K562 (cell line): ENCODE results near the gene METTL2B. TPM values are rescaled to one million over a fixed set of nuclear protein-coding genes. Genes with fewer than 3 reads are reported as not detected.

Source experiments
- ATAC-seq: fragments of 200-7000 bp; cut with Tn5 transposase; 3 replicates; pipeline ENCODE4 v1.9.1; 2020; ENCODE audit warnings: moderate library complexity
- BruUV-seq: library from RNA; stranded (reverse); fragments of 400-500 nt; replicated peaks from 2 replicates; lab custom pipeline; 2021; lab: Mats Ljungman, UMichigan
- CTCF ChIA-PET: fragments of 300-600 bp; formaldehyde crosslinking; extraction: SDS; loops from one replicate; lab custom pipeline; 2021; ENCODE audit warnings: low intra/inter-chr PET ratio; lab: Yijun Ruan, JAX
- POLR2A ChIA-PET: fragments of 300-600, 350-650 bp; sonication (Branson Sonifier 250); formaldehyde crosslinking; extraction: SDS; loops from one replicate; lab custom pipeline; 2021; ENCODE audit warnings: antibody characterized with exemption, inconsistent platforms; lab: Yijun Ruan, JAX
- DNase-seq, 4 experiments: peaks; one replicate each; pipeline versions ENCODE4 v3.0.0 to v3.0.0-alpha.2; 2011 to 2018; ENCODE audit warnings: low spot score in 3 of 4, mixed read lengths in 3 of 4; ENCODE audit errors: extremely low read depth in 1 of 4
- FAIRE-seq: peaks from 2 replicates; lab custom pipeline; 2011; peaks lifted over from hg19 to GRCh38; lab: Jason Lieb, UNC
- H2AFZ ChIP-seq: 2 replicates; pipeline ENCODE4 v1.6.0; 2011; ENCODE audit warnings: low read depth, low read length, control low read depth, inconsistent platforms
- H3K27ac ChIP-seq: fragments of 200-600 bp; 3 replicates; pipeline ENCODE4 v1.8.0; 2011; ENCODE audit warnings: low read depth, mild to moderate bottlenecking, control low read depth, inconsistent platforms, low read length, moderate library complexity, mixed read lengths; ENCODE audit errors: extremely low read depth
- H3K27me3 ChIP-seq, 2 experiments: fragments of 300-600 bp in 1 of 2; 2 replicates in 1 of 2; 3 replicates in 1 of 2; pipeline versions ENCODE4 v1.6.0 to v1.8.0; 2011; ENCODE audit warnings: inconsistent platforms in 2 of 2, low read length in 2 of 2, mild to moderate bottlenecking in 1 of 2, mixed read lengths in 1 of 2, moderate library complexity in 1 of 2; ENCODE audit not compliant: control insufficient read depth in 2 of 2, insufficient read depth in 2 of 2
- H3K36me3 ChIP-seq: fragments of 300-600 bp; 3 replicates; pipeline ENCODE4 v1.8.0; 2011; ENCODE audit warnings: mild to moderate bottlenecking, low read length, inconsistent platforms; ENCODE audit not compliant: control insufficient read depth, insufficient read depth
- H3K4me1 ChIP-seq, 2 experiments: fragments of 200-600 bp in 1 of 2; replicated peaks in 1 of 2; 2 replicates in 1 of 2; 3 replicates in 1 of 2; pipeline versions ENCODE4 v1.5.1 to v1.8.0; 2011; ENCODE audit warnings: inconsistent platforms in 2 of 2, low read length in 2 of 2, mild to moderate bottlenecking in 1 of 2, mixed read lengths in 1 of 2, moderate library complexity in 1 of 2; ENCODE audit not compliant: control insufficient read depth in 2 of 2, insufficient read depth in 2 of 2
- H3K4me2 ChIP-seq: 2 replicates; pipeline ENCODE4 v1.6.1; 2011; ENCODE audit warnings: low read length, control low read depth, inconsistent platforms, mixed read lengths; ENCODE audit not compliant: insufficient read depth
- H3K4me3 ChIP-seq: fragments of 200-600 bp; sonication (generic), shearing (Covaris generic); 2 replicates; pipeline ENCODE4 v1.5.1; 2016; ENCODE audit warnings: control low read depth, inconsistent platforms
- H3K79me2 ChIP-seq: fragments of 200-600 bp; 3 replicates; pipeline ENCODE4 v1.8.0; 2011; ENCODE audit warnings: low read length, inconsistent platforms; ENCODE audit not compliant: control insufficient read depth, insufficient read depth
- H3K9ac ChIP-seq, 2 experiments: 2 replicates each; pipeline versions ENCODE4 v1.6.0 to v1.6.1; 2011; ENCODE audit warnings: low read depth in 2 of 2, low read length in 2 of 2, control low read depth in 1 of 2, inconsistent platforms in 1 of 2, mild to moderate bottlenecking in 1 of 2, mixed read lengths in 1 of 2; ENCODE audit not compliant: insufficient read depth in 1 of 2
- H3K9me1 ChIP-seq: one replicate; pipeline ENCODE4 v1.6.0; 2011; ENCODE audit warnings: inconsistent platforms, mild to moderate bottlenecking, low read length, moderate library complexity; ENCODE audit not compliant: control insufficient read depth, insufficient read depth
- H3K9me3 ChIP-seq: replicated peaks from 2 replicates; pipeline ENCODE4 v1.5.1; 2011; ENCODE audit warnings: low read depth, low read length, inconsistent platforms; ENCODE audit not compliant: control insufficient read depth, insufficient read depth
- H4K20me1 ChIP-seq: replicated peaks from 2 replicates; pipeline ENCODE4 v1.6.1; 2011; ENCODE audit warnings: low read length, inconsistent platforms, mixed read lengths; ENCODE audit not compliant: control insufficient read depth, insufficient read depth
- BHLHE40 ChIP-seq: IDR thresholded peaks from 2 replicates; pipeline ENCODE4 v1.6.1; 2011; ENCODE audit warnings: low read length, improper control_type of control experiment
- FOS ChIP-seq: IDR thresholded peaks from 3 replicates; pipeline ENCODE4 v1.6.1; 2011; ENCODE audit not compliant: insufficient read length; ENCODE audit errors: extremely low read depth
- FOXM1 ChIP-seq, 2 experiments: fragments of 450-650 bp in 1 of 2; sonication (generic) in 1 of 2; formaldehyde crosslinking in 1 of 2; IDR thresholded peaks; 2 replicates each; pipeline versions ENCODE4 v1.6.1 to v1.9.0; 2017 to 2022; ENCODE audit warnings: low read depth in 2 of 2, mild to moderate bottlenecking in 2 of 2, missing genetic modification reagents in 1 of 2, moderate library complexity in 1 of 2
- HIVEP1 ChIP-seq: fragments of 250-450 bp; sonication (Bioruptor Pico); IDR thresholded peaks from 2 replicates; pipeline ENCODE4 v1.4.0; 2020; ENCODE audit warnings: mild to moderate bottlenecking
- MED1 ChIP-seq: sonication (generic); formaldehyde crosslinking; IDR thresholded peaks from 2 replicates; pipeline ENCODE4 v1.8.1; 2023; ENCODE audit warnings: missing genetic modification reagents, borderline replicate concordance
- NKRF ChIP-seq: fragments of 450-650 bp; IDR thresholded peaks from 2 replicates; pipeline ENCODE4 v1.6.1; 2016; ENCODE audit warnings: borderline replicate concordance
- PTRF ChIP-seq: fragments of 450-650 bp; IDR thresholded peaks from 2 replicates; pipeline ENCODE4 v1.6.1; 2016; ENCODE audit warnings: mild to moderate bottlenecking, missing genetic modification characterization, missing compliant biosample characterization
- RAD21 ChIP-seq, 2 experiments: fragments of 250-450 bp in 1 of 2; fragments of 450-650 bp in 1 of 2; sonication (Bioruptor Pico) in 1 of 2; formaldehyde crosslinking in 1 of 2; IDR thresholded peaks in 1 of 2; conservative IDR thresholded peaks in 1 of 2; 2 replicates each; pipeline versions ENCODE4 v1.4.0 to v1.8.0; 2020 to 2022; ENCODE audit warnings: mild to moderate bottlenecking in 2 of 2, moderate library complexity in 1 of 2
- SIRT6 ChIP-seq: IDR thresholded peaks from one replicate; pipeline ENCODE4 v1.6.1; 2012; ENCODE audit warnings: low read depth, mild to moderate bottlenecking, control low read depth, inconsistent platforms, low read length, moderate library complexity
- ZNF217 ChIP-seq: sonication (generic); formaldehyde crosslinking; IDR thresholded peaks from 2 replicates; pipeline ENCODE4 v1.8.0; 2022; ENCODE audit warnings: mild to moderate bottlenecking, missing genetic modification reagents
- ZNF444 ChIP-seq: fragments of 250-450 bp; sonication (Bioruptor Pico); IDR thresholded peaks from 2 replicates; pipeline ENCODE4 v1.4.0; 2020; ENCODE audit warnings: mild to moderate bottlenecking, moderate library complexity
- WGBS: fragments of 100-300 bp; shearing (Covaris generic); methylation state at CpG from one replicate; pipeline ENCODE4 v1.1.6; 2016; ENCODE audit warnings: low coverage, mixed read lengths; ENCODE audit not compliant: insufficient coverage; ENCODE audit errors: missing lambda C conversion rate; 5-methylcytosine and 5-hydroxymethylcytosine counted together
- in situ Hi-C: fragments of 300-500 bp; cut with MboI; formaldehyde crosslinking; loops from 4 replicates; pipeline ENCODE4 v1.15.0; 2018; ENCODE audit warnings: inconsistent platforms, mixed read lengths
- intact Hi-C: fragments of 100-400 bp; cut with micrococcal nuclease; formaldehyde crosslinking; loops from 2 replicates; pipeline ENCODE4 v1.14.2; 2022
- polyA plus RNA-seq, 8 experiments: library from polyadenylated mRNA; depleted of rRNA in 4 of 8; stranded (reverse) in 5 of 8; unstranded in 3 of 8; fragments of >200 nt; fragmentation: Nextera tagmentation in 2 of 8; fragmentation: Illumina TruSeq in 1 of 8; extraction: Ambion mirVana in 2 of 8; extraction: Trizol in 1 of 8; gene quantifications; 2 replicates each; pipeline versions ENCODE4 v1.2.1 to v1.2.3, GENCODE V29; 2011 to 2014; ENCODE audit warnings: inconsistent platforms in 1 of 8, missing spikeins in 1 of 8
- total RNA-seq, 7 experiments: library from RNA; depleted of rRNA in 6 of 7; stranded (reverse); fragments of >200 nt in 6 of 7; fragmentation: Illumina TruSeq in 2 of 7; extraction: Trizol in 2 of 7; gene quantifications; 2 replicates each; pipeline versions ENCODE4 v1.2.1 to v1.2.3, GENCODE V29; 2011 to 2021; ENCODE audit warnings: low replicate concordance in 1 of 7
- TF ChIP-seq, protein P1 (sequence below): sonication (generic); formaldehyde crosslinking; IDR thresholded peaks from 2 replicates; pipeline ENCODE4 v1.8.1; 2023; ENCODE audit warnings: mild to moderate bottlenecking, missing genetic modification reagents
- TF ChIP-seq, protein P2 (sequence below): sonication (generic); formaldehyde crosslinking; IDR thresholded peaks from 2 replicates; pipeline ENCODE4 v1.5.0; 2020; ENCODE audit warnings: missing genetic modification reagents

The METTL2B gene
- total and polyA plus RNA-seq, 9 of the 15 experiments (the other 6 are each of a cell fraction or from before 2014, with no cell fraction given), result 35.9 to 95.7 (median 79.2) TPM

GRCh38 chr7:128442356-128442755 is 34.2 kb upstream of the METTL2B start:
- H3K9me3 ChIP-seq, result no peaks in the 10 kb centered on the region
- H3K9ac ChIP-seq, result no peak overlapping the region
- no peaks in the 10 kb centered on the region for H3K9me1 ChIP-seq
- FAIRE-seq, result no peak
- in situ Hi-C loops, result no loop called here
- no TSS peak for BruUV-seq
- intact Hi-C loops, result no loop called here
- no peak overlapping the region for H3K27ac ChIP-seq
- WGBS, result 65% methylated on average over 3 of the region's 3 CpGs
- H3K4me3 ChIP-seq, result no peak overlapping the region
- no peaks in the 10 kb centered on the region for H3K27me3 ChIP-seq
- ChIA-PET POLR2A (interaction anchor here (0.7 to 2.1 kb wide), 2 partner anchors 11 to 35 kb away, joined by 3 to 12 read pairs; no protein-coding TSS in a partner anchor), CTCF (no interaction called here)
- H2AFZ ChIP-seq, result no peak overlapping the region
- H3K79me2 ChIP-seq, result no peaks in the 10 kb centered on the region
- no peak for DNase-seq
- peaks cover 6 to 21% of the 10 kb centered on the region in 2 experiments; a peak in 4 of 5 replicates for H3K4me1 ChIP-seq
- ATAC-seq, result no peak
- H3K36me3 ChIP-seq, result no peaks in the 10 kb centered on the region
- H3K4me2 ChIP-seq, result no peak overlapping the region
- H4K20me1 ChIP-seq, result no peaks in the 10 kb centered on the region
- TF ChIP-seq PTRF (tag) (no peak), ZNF217 (CRISPR knock-in tag) (no peak), NKRF (no peak), MED1 (CRISPR knock-in tag) (no peak), HIVEP1 (CRISPR knock-in tag) (no peak), BHLHE40 (no peak), RAD21 (CRISPR knock-in tag; conservative IDR thresholded peaks at IDR 0.05 in 1 of 2, IDR thresholded peaks at IDR 0.05 in 1 of 2) (no peak), ZNF444 (CRISPR knock-in tag) (no peak), FOS (no peak), SIRT6 (no peak), FOXM1 (IDR thresholded peaks at IDR 0.05; ENCODE audit: low read depth) (no peak), FOXM1 (CRISPR knock-in tag; IDR thresholded peaks at IDR 0.05; ENCODE audit: low read depth) (no peak)
- TF ChIP-seq, protein P1, sequence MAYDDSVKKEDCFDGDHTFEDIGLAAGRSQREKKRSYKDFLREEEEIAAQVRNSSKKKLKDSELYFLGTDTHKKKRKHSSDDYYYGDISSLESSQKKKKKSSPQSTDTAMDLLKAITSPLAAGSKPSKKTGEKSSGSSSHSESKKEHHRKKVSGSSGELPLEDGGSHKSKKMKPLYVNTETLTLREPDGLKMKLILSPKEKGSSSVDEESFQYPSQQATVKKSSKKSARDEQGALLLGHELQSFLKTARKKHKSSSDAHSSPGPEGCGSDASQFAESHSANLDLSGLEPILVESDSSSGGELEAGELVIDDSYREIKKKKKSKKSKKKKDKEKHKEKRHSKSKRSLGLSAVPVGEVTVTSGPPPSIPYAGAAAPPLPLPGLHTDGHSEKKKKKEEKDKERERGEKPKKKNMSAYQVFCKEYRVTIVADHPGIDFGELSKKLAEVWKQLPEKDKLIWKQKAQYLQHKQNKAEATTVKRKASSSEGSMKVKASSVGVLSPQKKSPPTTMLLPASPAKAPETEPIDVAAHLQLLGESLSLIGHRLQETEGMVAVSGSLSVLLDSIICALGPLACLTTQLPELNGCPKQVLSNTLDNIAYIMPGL (CRISPR knock-in tag), result no peak
- TF ChIP-seq, protein P2, sequence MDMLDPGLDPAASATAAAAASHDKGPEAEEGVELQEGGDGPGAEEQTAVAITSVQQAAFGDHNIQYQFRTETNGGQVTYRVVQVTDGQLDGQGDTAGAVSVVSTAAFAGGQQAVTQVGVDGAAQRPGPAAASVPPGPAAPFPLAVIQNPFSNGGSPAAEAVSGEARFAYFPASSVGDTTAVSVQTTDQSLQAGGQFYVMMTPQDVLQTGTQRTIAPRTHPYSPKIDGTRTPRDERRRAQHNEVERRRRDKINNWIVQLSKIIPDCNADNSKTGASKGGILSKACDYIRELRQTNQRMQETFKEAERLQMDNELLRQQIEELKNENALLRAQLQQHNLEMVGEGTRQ (CRISPR knock-in tag), result no peak
